ENCODE results near the gene PRICKLE3.
"Not testable (repeated sequence)": the region's sequence is repeated elsewhere in the genome, so short reads cannot be mapped to it uniquely, and the experiment has no call there.

Gene PRICKLE3

GRCh38 chrX:49177873-49178480 is 8.2 kb downstream of the PRICKLE3 start:
- DNase-seq, result no peak

- DNase-seq, result no peak
These were observed 8.8 kb downstream of the PRICKLE3 start for GRCh38 chrX:49177338-49177833.

GRCh38 chrX:49176421-49177326 is 9.5 kb downstream of the PRICKLE3 start:
- DNase-seq, result no peak

- no peak for DNase-seq
These were observed 10.5 kb downstream of the PRICKLE3 start for GRCh38 chrX:49175435-49176274.

GRCh38 chrX:49174723-49175122 is 11.4 kb downstream of the PRICKLE3 start:
- DNase-seq, result no peak

GRCh38 chrX:49173544-49173943 is 12.6 kb downstream of the PRICKLE3 start:
- DNase-seq, result not testable (repeated sequence)

GRCh38 chrX:49172280-49172780 is 13.8 kb downstream of the PRICKLE3 start:
- DNase-seq, result no peak

- peak; percentile 62 for DNase-seq
These were observed 14.4 kb downstream of the PRICKLE3 start, which contains the start of gene PLP2 for GRCh38 chrX:49171752-49172279. Gene PLP2, plus strand, starts transcription at chrX:49171898. Its CDS starts 103 bp downstream, at chrX:49172001.

GRCh38 chrX:49167740-49168108 is 18.4 kb downstream of the PRICKLE3 start:
- no peak for DNase-seq

GRCh38 chrX:49166914-49167739 is 19.0 kb downstream of the PRICKLE3 start:
- DNase-seq, result peak; percentile 77

GRCh38 chrX:49165901-49166881 is 20.0 kb downstream of the PRICKLE3 start:
- peak; percentile 81 for DNase-seq

GRCh38 chrX:49164589-49165360 is 21.4 kb downstream of the PRICKLE3 start:
- no peak for DNase-seq

GRCh38 chrX:49163555-49164419 is 22.4 kb downstream of the PRICKLE3 start:
- DNase-seq, result peak; percentile 88

- DNase-seq, result no peak
These were observed 23.6 kb downstream of the PRICKLE3 start, which contains the start of gene MAGIX for GRCh38 chrX:49162620-49163019. Gene MAGIX, plus strand, starts transcription at chrX:49162758. Its CDS starts 132 bp downstream, at chrX:49162890.

- DNase-seq, result no peak
These were observed 24.5 kb downstream of the PRICKLE3 start for GRCh38 chrX:49161632-49162031.

- DNase-seq, result no peak
These were observed 25.3 kb downstream of the PRICKLE3 start for GRCh38 chrX:49160908-49161307.

- DNase-seq, result no peak
These were observed 29.0 kb downstream of the PRICKLE3 start for GRCh38 chrX:49157194-49157593.
